ENCODE data around the gene ARHGEF7. TPM values are rescaled to one million over a fixed set of nuclear protein-coding genes. Genes with fewer than 3 reads are reported as not detected.
"Not testable (repeated sequence)": the region's sequence is repeated elsewhere in the genome, so short reads cannot be mapped to it uniquely, and the experiment has no call there.

Gene ARHGEF7, protein sequence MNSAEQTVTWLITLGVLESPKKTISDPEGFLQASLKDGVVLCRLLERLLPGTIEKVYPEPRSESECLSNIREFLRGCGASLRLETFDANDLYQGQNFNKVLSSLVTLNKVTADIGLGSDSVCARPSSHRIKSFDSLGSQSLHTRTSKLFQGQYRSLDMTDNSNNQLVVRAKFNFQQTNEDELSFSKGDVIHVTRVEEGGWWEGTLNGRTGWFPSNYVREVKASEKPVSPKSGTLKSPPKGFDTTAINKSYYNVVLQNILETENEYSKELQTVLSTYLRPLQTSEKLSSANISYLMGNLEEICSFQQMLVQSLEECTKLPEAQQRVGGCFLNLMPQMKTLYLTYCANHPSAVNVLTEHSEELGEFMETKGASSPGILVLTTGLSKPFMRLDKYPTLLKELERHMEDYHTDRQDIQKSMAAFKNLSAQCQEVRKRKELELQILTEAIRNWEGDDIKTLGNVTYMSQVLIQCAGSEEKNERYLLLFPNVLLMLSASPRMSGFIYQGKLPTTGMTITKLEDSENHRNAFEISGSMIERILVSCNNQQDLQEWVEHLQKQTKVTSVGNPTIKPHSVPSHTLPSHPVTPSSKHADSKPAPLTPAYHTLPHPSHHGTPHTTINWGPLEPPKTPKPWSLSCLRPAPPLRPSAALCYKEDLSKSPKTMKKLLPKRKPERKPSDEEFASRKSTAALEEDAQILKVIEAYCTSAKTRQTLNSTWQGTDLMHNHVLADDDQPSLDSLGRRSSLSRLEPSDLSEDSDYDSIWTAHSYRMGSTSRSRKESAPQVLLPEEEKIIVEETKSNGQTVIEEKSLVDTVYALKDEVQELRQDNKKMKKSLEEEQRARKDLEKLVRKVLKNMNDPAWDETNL
- total RNA-seq, result 100 to 1,000 TPM in 3 of 4 donors, 10 to 100 TPM in 1; 88.7 to 119 (median 110) TPM

DNA sequence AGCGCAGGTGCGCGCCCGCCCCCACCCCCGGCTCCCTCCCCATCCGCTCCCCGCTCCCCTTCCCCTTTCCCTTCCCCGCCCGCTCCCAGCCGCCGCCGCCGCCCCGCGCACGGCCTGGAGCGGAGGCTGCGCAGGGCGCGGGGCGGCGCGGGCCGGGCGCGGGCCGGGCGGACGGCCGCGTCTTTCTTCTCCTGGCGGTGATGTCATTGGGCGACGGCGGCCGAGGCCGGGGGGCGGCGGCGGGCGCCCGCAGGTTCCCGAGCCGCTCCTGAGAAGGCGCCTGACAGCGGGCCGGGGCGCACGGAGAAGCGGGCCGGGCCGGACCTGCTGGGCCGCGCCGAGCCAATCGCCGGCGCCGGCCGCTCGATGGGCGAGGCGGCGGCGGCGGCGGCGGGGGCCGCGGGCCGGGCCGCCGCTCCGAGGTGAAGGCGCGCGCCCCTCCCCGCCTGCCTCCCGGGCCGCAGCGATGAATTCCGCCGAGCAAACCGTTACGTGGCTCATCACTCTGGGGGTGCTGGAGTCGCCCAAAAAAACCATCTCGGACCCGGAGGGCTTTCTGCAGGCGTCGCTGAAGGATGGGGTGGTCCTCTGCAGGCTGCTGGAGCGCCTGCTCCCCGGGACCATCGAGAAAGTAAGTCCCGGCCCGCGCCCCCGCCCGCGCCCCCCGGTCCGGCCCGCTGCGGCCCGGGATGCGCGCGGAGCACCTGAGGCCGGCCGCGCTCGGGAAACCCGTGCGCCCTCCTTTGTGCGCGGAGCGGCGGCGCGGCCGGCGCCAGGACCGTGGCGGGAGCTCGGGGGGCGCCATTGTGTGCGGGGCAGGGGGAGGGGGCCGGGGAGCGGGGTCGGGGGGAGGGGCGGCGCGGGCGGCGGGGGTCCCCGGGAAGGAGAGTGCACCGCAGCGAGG, at the start of gene ARHGEF7:
Gene ARHGEF7 (plus strand): TSS at position 250 of the 904 bp plus-strand sequence. CDS start 217 bp downstream, at position 467.
- Histone ChIP-seq H3K9me3 (peaks cover 0 to under 1% (median 0%) of the 10 kb centered on the region in 4 donors), H3K36me3 (no peaks in the 10 kb centered on the region), H3K27ac (peak within 1 kb of the TSS; percentile 47 to 89 (median 75)), H3K4me3 (peak within 1 kb of the TSS; percentile 46 to 76 (median 62)), H3K27me3 (peaks cover 0 to 30% of the 10 kb centered on the region in 2 donors), H3K4me1 (peaks cover 0 to 57% (median 5%) of the 10 kb centered on the region in 4 donors)
- no peak for DNase-seq (ENCODE audit: low spot score in 2 of 2)
- TF ChIP-seq, protein P1, sequence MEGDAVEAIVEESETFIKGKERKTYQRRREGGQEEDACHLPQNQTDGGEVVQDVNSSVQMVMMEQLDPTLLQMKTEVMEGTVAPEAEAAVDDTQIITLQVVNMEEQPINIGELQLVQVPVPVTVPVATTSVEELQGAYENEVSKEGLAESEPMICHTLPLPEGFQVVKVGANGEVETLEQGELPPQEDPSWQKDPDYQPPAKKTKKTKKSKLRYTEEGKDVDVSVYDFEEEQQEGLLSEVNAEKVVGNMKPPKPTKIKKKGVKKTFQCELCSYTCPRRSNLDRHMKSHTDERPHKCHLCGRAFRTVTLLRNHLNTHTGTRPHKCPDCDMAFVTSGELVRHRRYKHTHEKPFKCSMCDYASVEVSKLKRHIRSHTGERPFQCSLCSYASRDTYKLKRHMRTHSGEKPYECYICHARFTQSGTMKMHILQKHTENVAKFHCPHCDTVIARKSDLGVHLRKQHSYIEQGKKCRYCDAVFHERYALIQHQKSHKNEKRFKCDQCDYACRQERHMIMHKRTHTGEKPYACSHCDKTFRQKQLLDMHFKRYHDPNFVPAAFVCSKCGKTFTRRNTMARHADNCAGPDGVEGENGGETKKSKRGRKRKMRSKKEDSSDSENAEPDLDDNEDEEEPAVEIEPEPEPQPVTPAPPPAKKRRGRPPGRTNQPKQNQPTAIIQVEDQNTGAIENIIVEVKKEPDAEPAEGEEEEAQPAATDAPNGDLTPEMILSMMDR (IDR thresholded peaks at IDR 0.05), result no peak
- TF ChIP-seq EP300 (IDR thresholded peaks at IDR 0.05) (no peak), POLR2A (IDR thresholded peaks at IDR 0.05) (no peak)
- 0 to 1% methylated on average over 8 to 20 of the region's 137 CpGs for WGBS, 2 donors

GRCh38 chr13:111065698-111066097, 49.4 kb upstream of the ARHGEF7 start:
- TF ChIP-seq, protein P1 (IDR thresholded peaks at IDR 0.05), result no peak
- no peak for TF ChIP-seq EP300 (IDR thresholded peaks at IDR 0.05)
- TF ChIP-seq POLR2A (IDR thresholded peaks at IDR 0.05), result no peak
- Histone ChIP-seq H3K27ac (no peak overlapping the region), H3K9me3 (peaks cover 0 to 1% (median 0%) of the 10 kb centered on the region in 4 donors), H3K27me3 (no peaks in the 10 kb centered on the region), H3K4me1 (peaks cover 0 to 5% (median 2%) of the 10 kb centered on the region in 4 donors), H3K4me3 (no peak overlapping the region), H3K36me3 (no peaks in the 10 kb centered on the region)
- WGBS, 2 donors, result 92 to 98% methylated on average over 12 of the region's 12 CpGs
- no peak for DNase-seq (ENCODE audit: low spot score in 2 of 2)

DNA sequence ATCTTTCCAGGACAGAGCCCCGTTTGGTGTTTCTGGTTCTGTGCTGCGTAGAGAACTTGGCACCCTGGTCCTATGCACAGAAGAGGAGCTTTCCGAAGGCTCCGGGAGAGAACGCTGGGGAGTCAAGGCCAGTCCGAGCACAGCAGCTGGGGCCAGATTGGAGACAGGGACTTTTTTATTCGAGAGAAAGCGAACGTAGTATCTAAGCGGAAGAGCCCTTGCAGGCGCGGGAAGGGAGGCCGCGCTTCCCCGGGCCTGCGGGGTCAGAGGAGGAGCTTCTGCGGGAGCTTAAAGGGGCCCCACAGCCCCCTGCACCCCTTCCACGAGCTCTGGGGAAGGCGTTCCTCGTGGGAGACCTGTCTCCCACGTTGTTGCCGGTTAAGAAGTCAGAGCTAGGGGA, 48.6 kb upstream of the ARHGEF7 start:
- 60 to 67% methylated on average over 20 to 22 of the region's 22 CpGs for WGBS, 2 donors
- Histone ChIP-seq H3K9me3 (peaks cover 0 to 4% (median 0%) of the 10 kb centered on the region in 4 donors), H3K4me1 (peaks cover 0 to 5% (median 2%) of the 10 kb centered on the region in 4 donors), H3K27ac (no peak overlapping the region), H3K27me3 (no peaks in the 10 kb centered on the region), H3K4me3 (no peak overlapping the region), H3K36me3 (no peaks in the 10 kb centered on the region)
- DNase-seq (ENCODE audit: low spot score in 2 of 2), result no peak
- no peak for TF ChIP-seq POLR2A (IDR thresholded peaks at IDR 0.05)
- TF ChIP-seq, protein P1 (IDR thresholded peaks at IDR 0.05), result no peak
- no peak for TF ChIP-seq EP300 (IDR thresholded peaks at IDR 0.05)

DNA sequence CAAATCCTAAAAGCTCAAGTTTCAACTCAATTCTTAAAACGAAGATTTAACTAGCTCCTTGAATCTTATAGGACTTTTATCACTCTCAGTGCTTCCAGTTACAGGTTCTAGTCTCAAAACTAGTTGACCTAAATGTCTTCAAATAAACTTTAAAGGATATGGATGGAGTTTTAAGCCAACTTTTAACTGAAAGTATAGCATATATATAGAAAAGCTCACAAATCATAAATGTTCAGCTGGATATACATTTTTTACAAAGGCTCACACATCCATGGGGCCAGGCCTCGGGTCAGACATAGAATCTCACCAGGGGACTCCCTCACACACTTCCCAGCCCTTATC, 47.1 kb upstream of the ARHGEF7 start:
- Histone ChIP-seq H3K9me3 (peaks cover 0 to 19% (median 0%) of the 10 kb centered on the region in 4 donors), H3K27ac (no peak overlapping the region), H3K27me3 (no peaks in the 10 kb centered on the region), H3K4me1 (peaks cover 0 to 5% (median 2%) of the 10 kb centered on the region in 4 donors), H3K4me3 (peak overlapping the region in 1 of 4 donors; percentile 50), H3K36me3 (no peaks in the 10 kb centered on the region)
- 8% methylated on average over 2 of the region's 2 CpGs for WGBS, 2 donors
- TF ChIP-seq POLR2A (IDR thresholded peaks at IDR 0.05) (no peak), EP300 (IDR thresholded peaks at IDR 0.05) (no peak)
- TF ChIP-seq, protein P1 (IDR thresholded peaks at IDR 0.05), result peak in 1 of 5 experiments; percentile 5
- no peak for DNase-seq (ENCODE audit: low spot score in 2 of 2)

- WGBS, 2 donors, result 71 to 73% methylated on average over 4 of the region's 4 CpGs
- H3K4me3 ChIP-seq; H3K4me1 ChIP-seq; H3K27ac ChIP-seq; H3K36me3 ChIP-seq; DNase-seq (ENCODE audit: low spot score in 2 of 2); H3K27me3 ChIP-seq: not testable (repeated sequence)
- H3K9me3 ChIP-seq, result peaks cover 0 to 44% (median 7%) of the 10 kb centered on the region in 4 donors
Observed at GRCh38 chr13:111071120-111071519, 44.0 kb upstream of the ARHGEF7 start.

DNA sequence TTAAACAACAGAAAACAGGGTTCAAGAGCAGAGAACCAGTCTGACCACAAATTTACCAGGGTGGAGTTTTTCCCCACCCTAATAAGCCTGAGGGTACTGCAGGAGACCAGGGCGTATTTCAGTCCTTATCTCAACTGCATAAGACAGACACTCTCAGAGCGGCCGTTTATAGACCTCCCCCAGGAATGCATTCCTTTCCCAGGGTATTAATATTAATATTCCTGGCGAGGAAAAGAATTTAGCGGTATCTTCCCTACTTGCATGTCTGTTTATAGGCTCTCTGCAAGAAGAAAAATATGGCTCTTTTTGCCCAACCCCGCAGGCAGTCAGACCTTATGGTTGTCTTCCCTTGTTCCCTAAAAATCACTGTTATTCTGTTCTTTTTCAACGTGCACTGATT, 43.6 kb upstream of the ARHGEF7 start:
- H3K9me3 ChIP-seq, result peaks cover 0 to 44% (median 7%) of the 10 kb centered on the region in 4 donors
- 73 to 86% methylated on average over 7 of the region's 7 CpGs for WGBS, 2 donors

More for the DNA sequence above, 43.6 kb upstream of the ARHGEF7 start:
- not testable (repeated sequence) for H3K4me1 ChIP-seq; H3K27me3 ChIP-seq; DNase-seq (ENCODE audit: low spot score in 2 of 2); H3K4me3 ChIP-seq; H3K36me3 ChIP-seq; H3K27ac ChIP-seq
